Large intestine (tissue), 3 donors: ENCODE results near the gene UCP3. TPM values are rescaled to one million over a fixed set of nuclear protein-coding genes. Genes with fewer than 3 reads are reported as not detected.

Source experiments
- DNase-seq, 2 donors: peaks; one replicate each; pipeline versions ENCODE4 v3.0.0 to v3.0.0-alpha.2; 2013
- H3K27ac ChIP-seq: one replicate; pipeline ENCODE4 v1.5.1; 2013; ENCODE audit warnings: low read length
- H3K27me3 ChIP-seq: 2 replicates; pipeline ENCODE4 v1.6.1; 2013; ENCODE audit warnings: low read length; ENCODE audit not compliant: control insufficient read depth, insufficient read depth
- H3K36me3 ChIP-seq: 2 replicates; pipeline ENCODE4 v1.6.1; 2013; ENCODE audit warnings: low read length; ENCODE audit not compliant: control insufficient read depth, insufficient read depth
- H3K4me1 ChIP-seq: one replicate; pipeline ENCODE4 v1.6.1; 2013; ENCODE audit warnings: low read length; ENCODE audit not compliant: control insufficient read depth, insufficient read depth
- H3K4me3 ChIP-seq: one replicate; pipeline ENCODE4 v1.5.1; 2013; ENCODE audit warnings: low read length
- H3K9me3 ChIP-seq: one replicate; pipeline ENCODE4 v1.6.1; 2013; ENCODE audit warnings: mild to moderate bottlenecking, low read depth, low read length, moderate library complexity; ENCODE audit not compliant: control insufficient read depth
- WGBS: methylation state at CpG from one replicate; pipeline ENCODE4 v1.1.5; 2013; ENCODE audit warnings: low lambda C conversion rate; ENCODE audit not compliant: insufficient coverage; 5-methylcytosine and 5-hydroxymethylcytosine counted together
- polyA plus RNA-seq: library from polyadenylated mRNA; unstranded; fragments of 120-200 nt; gene quantifications from one replicate; pipeline ENCODE4 v1.2.1, GENCODE V29; 2013

The UCP3 gene
- polyA plus RNA-seq, 1 donor, result 2.3 TPM

GRCh38 chr11:73999581-74000306 lies 9.1 kb downstream of the UCP3 start:
- no peaks in the 10 kb centered on the region for H3K9me3 ChIP-seq
- no peak for DNase-seq
- no peaks in the 10 kb centered on the region for H3K27me3 ChIP-seq
- H3K36me3 ChIP-seq, result peaks cover 4% of the 10 kb centered on the region
- H3K4me3 ChIP-seq, result no peak overlapping the region
- no CpG with 5 or more reads among the region's 8 CpGs for WGBS
- no peak overlapping the region for H3K27ac ChIP-seq
- no peaks in the 10 kb centered on the region for H3K4me1 ChIP-seq

DNA sequence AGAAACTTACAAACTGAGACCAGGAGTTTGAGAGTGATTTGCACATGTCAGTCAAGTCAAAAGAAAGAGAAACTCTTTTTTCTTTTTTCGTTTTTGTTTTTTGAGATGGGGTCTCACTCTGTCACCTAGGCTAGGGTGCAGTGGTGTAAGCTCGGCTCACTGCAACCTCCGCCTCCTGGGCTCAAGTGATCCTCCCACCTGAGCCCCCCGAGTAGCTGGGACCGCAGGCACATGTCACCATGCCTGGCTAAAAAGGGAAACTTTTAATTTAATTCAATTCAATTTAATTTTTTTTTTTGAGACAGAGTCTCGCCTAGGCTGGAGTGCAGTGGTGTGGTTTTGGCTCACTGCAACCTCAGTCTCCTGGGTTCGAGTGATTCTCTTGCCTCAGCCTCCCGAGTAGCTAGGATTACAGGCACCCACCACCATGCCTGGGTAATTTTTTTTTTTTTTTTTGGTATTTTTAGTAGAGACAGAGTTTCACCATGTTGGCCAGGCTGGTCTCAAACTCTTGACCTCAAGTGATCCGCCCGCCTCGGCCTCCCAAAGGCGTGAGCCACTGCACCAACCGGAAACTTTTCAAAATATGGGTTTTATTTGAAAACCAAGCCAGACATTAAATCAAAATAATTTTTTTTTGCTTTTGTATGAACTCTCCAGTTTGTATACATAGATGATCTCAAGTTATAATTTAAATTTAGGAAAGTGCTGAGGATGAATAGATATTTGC lies 9.9 kb downstream of the UCP3 start:
- no peak for DNase-seq
- H3K4me1 ChIP-seq, result no peaks in the 10 kb centered on the region
- whole genome bisulfite sequencing, result 100% methylated on average over 1 of the region's 13 CpGs
- H3K27me3 ChIP-seq, result no peaks in the 10 kb centered on the region
- H3K27ac ChIP-seq, result no peak overlapping the region
- peaks cover 4% of the 10 kb centered on the region for H3K36me3 ChIP-seq
- H3K4me3 ChIP-seq, result no peak overlapping the region
- no peaks in the 10 kb centered on the region for H3K9me3 ChIP-seq

- no peaks in the 10 kb centered on the region for H3K4me1 ChIP-seq
- DNase-seq, result no peak
- WGBS, result 100% methylated on average over 2 of the region's 6 CpGs
- no peak overlapping the region for H3K4me3 ChIP-seq
- peaks cover 2% of the 10 kb centered on the region for H3K36me3 ChIP-seq
- H3K27ac ChIP-seq, result no peak overlapping the region
- no peaks in the 10 kb centered on the region for H3K9me3 ChIP-seq
- no peaks in the 10 kb centered on the region for H3K27me3 ChIP-seq
Observed at GRCh38 chr11:73997120-73997770, 11.6 kb downstream of the UCP3 start.

DNA sequence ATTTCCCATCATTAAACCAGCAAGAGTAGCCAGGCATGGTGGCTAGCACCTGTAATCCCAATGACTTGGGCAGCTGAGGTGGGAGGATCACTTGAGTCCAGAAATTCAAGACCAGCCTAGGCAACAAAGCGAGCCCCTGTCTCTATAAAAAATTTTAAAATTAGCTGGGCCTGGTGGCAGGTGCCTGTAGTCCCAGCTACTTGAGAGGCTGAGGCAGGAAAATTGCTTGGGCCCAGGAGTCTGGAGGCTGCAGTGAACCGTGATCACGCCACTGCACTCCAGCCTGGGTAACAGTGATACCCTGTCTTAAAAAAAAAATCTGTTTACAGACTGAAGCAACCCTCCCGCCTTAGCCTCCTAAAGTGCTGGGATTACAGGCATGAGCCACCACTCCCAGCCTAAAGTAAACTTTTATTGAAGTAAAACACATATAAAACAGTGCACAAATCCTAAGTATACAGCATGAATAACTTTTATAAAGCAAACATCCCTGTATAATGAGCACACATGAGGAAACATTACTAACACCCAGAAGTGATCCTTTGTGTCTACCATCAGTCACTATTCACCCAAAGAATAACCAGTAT lies 12.6 kb downstream of the UCP3 start:
- Histone ChIP-seq H3K4me3 (no peak overlapping the region), H3K4me1 (no peaks in the 10 kb centered on the region), H3K36me3 (no peaks in the 10 kb centered on the region), H3K9me3 (no peaks in the 10 kb centered on the region), H3K27me3 (no peaks in the 10 kb centered on the region), H3K27ac (no peak overlapping the region)
- WGBS, result no CpG with 5 or more reads among the region's 4 CpGs
- no peak for DNase-seq

GRCh38 chr11:73995731-73996130 lies 13.2 kb downstream of the UCP3 start:
- Histone ChIP-seq H3K36me3 (no peaks in the 10 kb centered on the region), H3K27me3 (no peaks in the 10 kb centered on the region), H3K27ac (no peak overlapping the region), H3K9me3 (no peaks in the 10 kb centered on the region), H3K4me1 (no peaks in the 10 kb centered on the region), H3K4me3 (no peak overlapping the region)
- no peak for DNase-seq
- WGBS, result 86% methylated on average over 1 of the region's 2 CpGs

- 100% methylated on average over 1 of the region's 2 CpGs for WGBS
- no peaks in the 10 kb centered on the region for H3K27me3 ChIP-seq
- H3K4me3 ChIP-seq, result no peak overlapping the region
- H3K27ac ChIP-seq, result no peak overlapping the region
- no peaks in the 10 kb centered on the region for H3K36me3 ChIP-seq
- DNase-seq, result peak in 1 of 2 donors; percentile 31
- H3K9me3 ChIP-seq, result no peaks in the 10 kb centered on the region
- no peaks in the 10 kb centered on the region for H3K4me1 ChIP-seq
Observed at GRCh38 chr11:73995247-73995646, 13.6 kb downstream of the UCP3 start.

- WGBS, result 100% methylated on average over 1 of the region's 6 CpGs
- Histone ChIP-seq H3K27me3 (no peaks in the 10 kb centered on the region), H3K4me1 (no peaks in the 10 kb centered on the region), H3K36me3 (no peaks in the 10 kb centered on the region), H3K27ac (no peak overlapping the region), H3K9me3 (no peaks in the 10 kb centered on the region), H3K4me3 (no peak overlapping the region)
- no peak for DNase-seq
Observed at GRCh38 chr11:73991471-73992006, 17.3 kb downstream of the UCP3 start.

DNA sequence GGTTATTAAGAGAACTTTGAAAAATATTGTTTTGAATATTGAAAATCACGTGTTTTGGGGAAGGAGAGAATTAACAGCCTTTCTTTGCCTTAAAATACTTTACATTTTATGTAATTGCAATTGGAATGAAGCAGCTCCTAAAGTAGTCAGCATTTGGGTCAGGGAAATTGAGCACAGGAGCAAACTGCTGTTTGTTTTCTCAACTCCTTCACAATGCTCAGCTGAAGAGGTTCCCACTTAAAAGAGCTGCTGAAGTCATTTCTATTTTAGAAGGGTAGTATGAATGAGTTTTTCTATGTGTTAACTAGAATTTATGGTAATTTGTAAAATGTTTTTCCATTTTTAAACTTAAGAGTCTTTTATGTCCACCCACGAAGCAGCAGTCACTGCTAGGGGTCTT lies 18.2 kb downstream of the UCP3 start:
- Histone ChIP-seq H3K36me3 (no peaks in the 10 kb centered on the region), H3K27ac (no peak overlapping the region), H3K4me3 (no peak overlapping the region), H3K9me3 (no peaks in the 10 kb centered on the region), H3K4me1 (no peaks in the 10 kb centered on the region), H3K27me3 (no peaks in the 10 kb centered on the region)
- DNase-seq, result no peak
- 100% methylated on average over 1 of the region's 2 CpGs for WGBS

- WGBS, result 88% methylated on average over 4 of the region's 6 CpGs
- H3K27me3 ChIP-seq, result no peaks in the 10 kb centered on the region
Observed at GRCh38 chr11:73989156-73989555, 19.7 kb downstream of the UCP3 start.

DNA sequence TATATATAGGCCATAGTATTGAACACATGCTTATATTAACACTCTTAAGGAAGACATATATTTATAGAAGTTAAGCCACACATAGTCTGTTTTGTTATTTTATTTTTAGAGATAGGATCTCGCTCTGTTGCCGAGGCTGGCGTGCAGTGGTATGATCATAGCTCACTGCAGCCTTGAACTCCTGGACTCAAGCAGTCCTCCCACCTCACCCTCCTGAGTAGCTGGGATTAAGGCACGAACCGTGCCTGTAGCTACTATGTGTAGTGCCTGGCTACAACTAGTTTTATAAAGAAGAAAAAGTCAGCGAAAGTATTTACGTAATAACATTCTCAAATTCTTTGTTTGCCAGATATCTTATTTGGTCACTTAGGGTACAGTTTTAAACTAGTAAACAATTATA lies 20.7 kb downstream of the UCP3 start:
- DNase-seq, result no peak
- Histone ChIP-seq H3K9me3 (no peaks in the 10 kb centered on the region), H3K27me3 (no peaks in the 10 kb centered on the region), H3K36me3 (no peaks in the 10 kb centered on the region), H3K4me3 (no peak overlapping the region), H3K27ac (no peak overlapping the region), H3K4me1 (peaks cover 6% of the 10 kb centered on the region)
- WGBS, result 100% methylated on average over 2 of the region's 7 CpGs

More at GRCh38 chr11:73989156-73989555, 19.7 kb downstream of the UCP3 start:
- Histone ChIP-seq H3K4me1 (no peaks in the 10 kb centered on the region), H3K36me3 (no peaks in the 10 kb centered on the region), H3K4me3 (no peak overlapping the region), H3K9me3 (no peaks in the 10 kb centered on the region), H3K27ac (no peak overlapping the region)
- DNase-seq, result no peak
